HepG2 (cell line): ENCODE data around the gene NDOR1. TPM values are rescaled to one million over a fixed set of nuclear protein-coding genes. Genes with fewer than 3 reads are reported as not detected.

ENCODE experiments used
- ATM ChIP-seq: fragments of 450-650 bp; IDR thresholded peaks from 2 replicates; pipeline ENCODE4 v1.7.1; 2017; ENCODE audit warnings: mild to moderate bottlenecking, borderline replicate concordance
- CENPT ChIP-seq: sonication (generic); formaldehyde crosslinking; IDR thresholded peaks from 2 replicates; pipeline ENCODE4 v1.8.0; 2022; ENCODE audit warnings: low read depth, mild to moderate bottlenecking, moderate library complexity, missing genetic modification reagents
- CHD4 ChIP-seq: fragments of 200-600 bp; sonication (generic); IDR thresholded peaks from 2 replicates; pipeline ENCODE4 v1.7.0; 2017; ENCODE audit warnings: mild to moderate bottlenecking, low read length, borderline replicate concordance
- HES4 ChIP-seq: sonication (generic); formaldehyde crosslinking; IDR thresholded peaks from 2 replicates; pipeline ENCODE4 v1.9.0; 2021; ENCODE audit warnings: mild to moderate bottlenecking, missing genetic modification reagents, borderline replicate concordance
- HOXA3 ChIP-seq: sonication (generic); formaldehyde crosslinking; IDR thresholded peaks from 2 replicates; pipeline ENCODE4 v1.5.0; 2020; ENCODE audit warnings: missing genetic modification reagents
- RBFOX2 ChIP-seq: fragments of 200-400 bp; formaldehyde crosslinking; IDR thresholded peaks from 2 replicates; pipeline ENCODE4 v1.6.1; 2017; ENCODE audit warnings: low read depth, mild to moderate bottlenecking, low read length
- REXO4 ChIP-seq: sonication (generic); formaldehyde crosslinking; IDR thresholded peaks from 2 replicates; pipeline ENCODE4 v1.8.0; 2022; ENCODE audit warnings: missing genetic modification reagents, mild to moderate bottlenecking, borderline replicate concordance
- TBL1XR1 ChIP-seq: fragments of 150-350 bp; IDR thresholded peaks from 2 replicates; pipeline ENCODE4 v1.6.1; 2014; ENCODE audit warnings: borderline replicate concordance, low read length; ENCODE audit not compliant: partially characterized antibody
- ZNF329 ChIP-seq: sonication (generic); formaldehyde crosslinking; IDR thresholded peaks from 2 replicates; pipeline ENCODE4 v1.9.0; 2021; ENCODE audit warnings: low read depth, mild to moderate bottlenecking, missing genetic modification reagents
- ZNF350 ChIP-seq: sonication (generic); formaldehyde crosslinking; IDR thresholded peaks from 2 replicates; pipeline ENCODE4 v1.4.0; 2020; ENCODE audit warnings: mild to moderate bottlenecking, low read depth, missing genetic modification reagents, borderline replicate concordance
- ZSCAN22 ChIP-seq: sonication (generic); formaldehyde crosslinking; IDR thresholded peaks from 2 replicates; pipeline ENCODE4 v1.4.0; 2020; ENCODE audit warnings: mild to moderate bottlenecking, missing genetic modification reagents
- polyA plus RNA-seq, 8 experiments: library from polyadenylated mRNA; depleted of rRNA in 3 of 8; stranded (reverse) in 7 of 8; unstranded in 1 of 8; fragments of >200 nt; fragmentation: Illumina TruSeq in 4 of 8; extraction: Trizol in 4 of 8; gene quantifications; 2 replicates each; pipeline versions ENCODE4 v1.2.1 to v1.2.3, GENCODE V29; 2011 to 2016; ENCODE audit warnings: low read depth in 4 of 8, missing spikeins in 1 of 8, mixed read lengths in 1 of 8; ENCODE audit not compliant: insufficient read depth in 1 of 8
- total RNA-seq, 5 experiments: library from RNA; depleted of rRNA; stranded (reverse); fragments of >200 nt; fragmentation: Illumina TruSeq; extraction: Trizol; gene quantifications; 2 replicates each; pipeline ENCODE4 v1.2.3, GENCODE V29; 2016; ENCODE audit warnings: low read depth in 1 of 5
- TF ChIP-seq, protein P1 (sequence below): sonication (generic); formaldehyde crosslinking; IDR thresholded peaks from 2 replicates; pipeline ENCODE4 v1.5.1; 2020; ENCODE audit warnings: missing genetic modification reagents, mild to moderate bottlenecking, borderline replicate concordance
- TF ChIP-seq, protein P2 (sequence below): sonication (generic); formaldehyde crosslinking; IDR thresholded peaks from 2 replicates; pipeline ENCODE4 v1.5.1; 2020; ENCODE audit warnings: mild to moderate bottlenecking, missing genetic modification reagents, moderate library complexity
- TF ChIP-seq, protein P3 (sequence below): sonication (generic); formaldehyde crosslinking; IDR thresholded peaks from 2 replicates; pipeline ENCODE4 v1.5.1; 2020; ENCODE audit warnings: mild to moderate bottlenecking, missing genetic modification reagents, moderate library complexity
- TF ChIP-seq, protein P4 (sequence below): sonication (generic); formaldehyde crosslinking; IDR thresholded peaks from 2 replicates; pipeline ENCODE4 v1.4.0; 2020; ENCODE audit warnings: missing genetic modification reagents
- TF ChIP-seq, protein P5 (sequence below): sonication (generic); formaldehyde crosslinking; IDR thresholded peaks from 2 replicates; pipeline ENCODE4 v1.5.0; 2020; ENCODE audit warnings: missing genetic modification reagents, mild to moderate bottlenecking, borderline replicate concordance

NDOR1 gene
- total and polyA plus RNA-seq, 2 of the 13 experiments (the other 11 are each of a cell fraction or from before 2014, with no cell fraction given), result 3.6 to 8.7 TPM

DNA sequence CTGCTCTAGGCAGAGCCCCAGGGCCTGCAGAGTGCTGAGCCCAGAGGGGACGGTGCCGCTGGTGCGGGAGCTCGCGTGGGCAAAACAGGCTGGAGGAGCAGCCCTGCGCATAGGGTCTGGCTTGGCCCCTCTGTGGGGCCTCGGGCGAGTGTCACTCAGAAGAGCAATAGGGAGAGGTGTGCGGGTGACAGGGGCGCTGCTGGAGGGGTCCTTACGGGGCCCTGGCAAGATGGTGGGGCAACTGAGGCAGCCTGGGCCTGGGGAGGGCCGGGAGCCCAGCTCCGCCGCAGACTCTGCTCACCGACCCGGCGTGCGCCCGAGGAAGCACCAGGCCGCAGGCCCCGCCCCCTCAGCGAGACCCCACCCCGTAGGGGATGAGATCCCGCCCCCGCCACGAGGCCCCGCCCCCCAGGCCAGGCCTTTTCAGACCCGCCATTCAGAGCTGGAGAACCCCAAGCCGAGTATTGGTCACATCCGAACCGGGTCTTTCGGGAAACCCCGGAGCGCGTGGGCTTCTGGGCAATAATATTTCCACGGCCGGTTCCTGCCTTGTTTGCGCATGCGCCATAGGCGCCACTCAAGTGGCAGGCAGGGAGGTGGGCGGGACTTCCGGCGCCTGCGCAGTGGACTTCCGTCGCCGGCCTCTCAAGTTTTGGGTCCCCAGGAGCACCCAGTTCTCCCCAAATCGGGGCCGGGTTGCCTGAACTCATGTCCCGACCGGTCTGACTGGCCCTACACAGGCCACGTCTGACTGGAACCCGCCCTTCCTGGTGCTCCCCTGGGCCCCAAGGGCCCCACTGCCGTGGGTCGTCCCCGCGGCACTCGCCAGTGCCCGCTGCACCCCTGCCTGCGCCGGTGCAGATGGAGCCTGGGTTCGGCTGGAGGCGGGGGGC lies 17.8 kb downstream of the NDOR1 start (continued):
- no peak for TF ChIP-seq HES4
- TF ChIP-seq, protein P1, sequence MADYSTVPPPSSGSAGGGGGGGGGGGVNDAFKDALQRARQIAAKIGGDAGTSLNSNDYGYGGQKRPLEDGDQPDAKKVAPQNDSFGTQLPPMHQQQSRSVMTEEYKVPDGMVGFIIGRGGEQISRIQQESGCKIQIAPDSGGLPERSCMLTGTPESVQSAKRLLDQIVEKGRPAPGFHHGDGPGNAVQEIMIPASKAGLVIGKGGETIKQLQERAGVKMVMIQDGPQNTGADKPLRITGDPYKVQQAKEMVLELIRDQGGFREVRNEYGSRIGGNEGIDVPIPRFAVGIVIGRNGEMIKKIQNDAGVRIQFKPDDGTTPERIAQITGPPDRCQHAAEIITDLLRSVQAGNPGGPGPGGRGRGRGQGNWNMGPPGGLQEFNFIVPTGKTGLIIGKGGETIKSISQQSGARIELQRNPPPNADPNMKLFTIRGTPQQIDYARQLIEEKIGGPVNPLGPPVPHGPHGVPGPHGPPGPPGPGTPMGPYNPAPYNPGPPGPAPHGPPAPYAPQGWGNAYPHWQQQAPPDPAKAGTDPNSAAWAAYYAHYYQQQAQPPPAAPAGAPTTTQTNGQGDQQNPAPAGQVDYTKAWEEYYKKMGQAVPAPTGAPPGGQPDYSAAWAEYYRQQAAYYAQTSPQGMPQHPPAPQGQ (CRISPR knock-in tag), result no peak
- TF ChIP-seq CHD4, result no peak
- TF ChIP-seq REXO4 (CRISPR knock-in tag), result no peak
- no peak for TF ChIP-seq ATM
- TF ChIP-seq, protein P2, sequence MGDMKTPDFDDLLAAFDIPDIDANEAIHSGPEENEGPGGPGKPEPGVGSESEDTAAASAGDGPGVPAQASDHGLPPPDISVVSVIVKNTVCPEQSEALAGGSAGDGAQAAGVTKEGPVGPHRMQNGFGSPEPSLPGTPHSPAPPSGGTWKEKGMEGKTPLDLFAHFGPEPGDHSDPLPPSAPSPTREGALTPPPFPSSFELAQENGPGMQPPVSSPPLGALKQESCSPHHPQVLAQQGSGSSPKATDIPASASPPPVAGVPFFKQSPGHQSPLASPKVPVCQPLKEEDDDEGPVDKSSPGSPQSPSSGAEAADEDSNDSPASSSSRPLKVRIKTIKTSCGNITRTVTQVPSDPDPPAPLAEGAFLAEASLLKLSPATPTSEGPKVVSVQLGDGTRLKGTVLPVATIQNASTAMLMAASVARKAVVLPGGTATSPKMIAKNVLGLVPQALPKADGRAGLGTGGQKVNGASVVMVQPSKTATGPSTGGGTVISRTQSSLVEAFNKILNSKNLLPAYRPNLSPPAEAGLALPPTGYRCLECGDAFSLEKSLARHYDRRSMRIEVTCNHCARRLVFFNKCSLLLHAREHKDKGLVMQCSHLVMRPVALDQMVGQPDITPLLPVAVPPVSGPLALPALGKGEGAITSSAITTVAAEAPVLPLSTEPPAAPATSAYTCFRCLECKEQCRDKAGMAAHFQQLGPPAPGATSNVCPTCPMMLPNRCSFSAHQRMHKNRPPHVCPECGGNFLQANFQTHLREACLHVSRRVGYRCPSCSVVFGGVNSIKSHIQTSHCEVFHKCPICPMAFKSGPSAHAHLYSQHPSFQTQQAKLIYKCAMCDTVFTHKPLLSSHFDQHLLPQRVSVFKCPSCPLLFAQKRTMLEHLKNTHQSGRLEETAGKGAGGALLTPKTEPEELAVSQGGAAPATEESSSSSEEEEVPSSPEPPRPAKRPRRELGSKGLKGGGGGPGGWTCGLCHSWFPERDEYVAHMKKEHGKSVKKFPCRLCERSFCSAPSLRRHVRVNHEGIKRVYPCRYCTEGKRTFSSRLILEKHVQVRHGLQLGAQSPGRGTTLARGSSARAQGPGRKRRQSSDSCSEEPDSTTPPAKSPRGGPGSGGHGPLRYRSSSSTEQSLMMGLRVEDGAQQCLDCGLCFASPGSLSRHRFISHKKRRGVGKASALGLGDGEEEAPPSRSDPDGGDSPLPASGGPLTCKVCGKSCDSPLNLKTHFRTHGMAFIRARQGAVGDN (CRISPR knock-in tag), result peak; percentile 67
- no peak for TF ChIP-seq CENPT (CRISPR knock-in tag)
- TF ChIP-seq, protein P3, sequence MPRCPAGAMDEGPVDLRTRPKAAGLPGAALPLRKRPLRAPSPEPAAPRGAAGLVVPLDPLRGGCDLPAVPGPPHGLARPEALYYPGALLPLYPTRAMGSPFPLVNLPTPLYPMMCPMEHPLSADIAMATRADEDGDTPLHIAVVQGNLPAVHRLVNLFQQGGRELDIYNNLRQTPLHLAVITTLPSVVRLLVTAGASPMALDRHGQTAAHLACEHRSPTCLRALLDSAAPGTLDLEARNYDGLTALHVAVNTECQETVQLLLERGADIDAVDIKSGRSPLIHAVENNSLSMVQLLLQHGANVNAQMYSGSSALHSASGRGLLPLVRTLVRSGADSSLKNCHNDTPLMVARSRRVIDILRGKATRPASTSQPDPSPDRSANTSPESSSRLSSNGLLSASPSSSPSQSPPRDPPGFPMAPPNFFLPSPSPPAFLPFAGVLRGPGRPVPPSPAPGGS, result no peak; the same call in 1 of the 2 replicates
- TF ChIP-seq HOXA3 (CRISPR knock-in tag), result peak; percentile 65
- TF ChIP-seq, protein P4, sequence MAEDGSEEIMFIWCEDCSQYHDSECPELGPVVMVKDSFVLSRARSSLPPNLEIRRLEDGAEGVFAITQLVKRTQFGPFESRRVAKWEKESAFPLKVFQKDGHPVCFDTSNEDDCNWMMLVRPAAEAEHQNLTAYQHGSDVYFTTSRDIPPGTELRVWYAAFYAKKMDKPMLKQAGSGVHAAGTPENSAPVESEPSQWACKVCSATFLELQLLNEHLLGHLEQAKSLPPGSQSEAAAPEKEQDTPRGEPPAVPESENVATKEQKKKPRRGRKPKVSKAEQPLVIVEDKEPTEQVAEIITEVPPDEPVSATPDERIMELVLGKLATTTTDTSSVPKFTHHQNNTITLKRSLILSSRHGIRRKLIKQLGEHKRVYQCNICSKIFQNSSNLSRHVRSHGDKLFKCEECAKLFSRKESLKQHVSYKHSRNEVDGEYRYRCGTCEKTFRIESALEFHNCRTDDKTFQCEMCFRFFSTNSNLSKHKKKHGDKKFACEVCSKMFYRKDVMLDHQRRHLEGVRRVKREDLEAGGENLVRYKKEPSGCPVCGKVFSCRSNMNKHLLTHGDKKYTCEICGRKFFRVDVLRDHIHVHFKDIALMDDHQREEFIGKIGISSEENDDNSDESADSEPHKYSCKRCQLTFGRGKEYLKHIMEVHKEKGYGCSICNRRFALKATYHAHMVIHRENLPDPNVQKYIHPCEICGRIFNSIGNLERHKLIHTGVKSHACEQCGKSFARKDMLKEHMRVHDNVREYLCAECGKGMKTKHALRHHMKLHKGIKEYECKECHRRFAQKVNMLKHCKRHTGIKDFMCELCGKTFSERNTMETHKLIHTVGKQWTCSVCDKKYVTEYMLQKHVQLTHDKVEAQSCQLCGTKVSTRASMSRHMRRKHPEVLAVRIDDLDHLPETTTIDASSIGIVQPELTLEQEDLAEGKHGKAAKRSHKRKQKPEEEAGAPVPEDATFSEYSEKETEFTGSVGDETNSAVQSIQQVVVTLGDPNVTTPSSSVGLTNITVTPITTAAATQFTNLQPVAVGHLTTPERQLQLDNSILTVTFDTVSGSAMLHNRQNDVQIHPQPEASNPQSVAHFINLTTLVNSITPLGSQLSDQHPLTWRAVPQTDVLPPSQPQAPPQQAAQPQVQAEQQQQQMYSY, result peak; percentile 98
- TF ChIP-seq, protein P5, sequence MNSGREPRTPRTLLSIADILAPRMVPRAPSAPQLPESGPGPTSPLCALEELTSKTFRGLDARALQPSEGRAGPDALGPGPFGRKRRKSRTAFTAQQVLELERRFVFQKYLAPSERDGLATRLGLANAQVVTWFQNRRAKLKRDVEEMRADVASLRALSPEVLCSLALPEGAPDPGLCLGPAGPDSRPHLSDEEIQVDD (CRISPR knock-in tag), result no peak
- TF ChIP-seq ZNF350 (CRISPR knock-in tag), result 0 out of 2 replicates have a peak, but pooled peaks have one; percentile 17
- TF ChIP-seq ZSCAN22 (CRISPR knock-in tag), result no peak
- no peak for TF ChIP-seq TBL1XR1
- peak; percentile 74 for TF ChIP-seq RBFOX2
- no peak for TF ChIP-seq ZNF329 (CRISPR knock-in tag)
